HG02943 (cell line): ENCODE results near the gene SIK2.

Experiments used
- ATAC-seq: cut with Tn5 transposase; IDR thresholded peaks from one replicate; pipeline ENCODE4 v1.9.1; 2021; ENCODE audit warnings: mild to moderate bottlenecking, low read depth, moderate library complexity; ENCODE audit not compliant: unreplicated experiment

Gene SIK2

DNA sequence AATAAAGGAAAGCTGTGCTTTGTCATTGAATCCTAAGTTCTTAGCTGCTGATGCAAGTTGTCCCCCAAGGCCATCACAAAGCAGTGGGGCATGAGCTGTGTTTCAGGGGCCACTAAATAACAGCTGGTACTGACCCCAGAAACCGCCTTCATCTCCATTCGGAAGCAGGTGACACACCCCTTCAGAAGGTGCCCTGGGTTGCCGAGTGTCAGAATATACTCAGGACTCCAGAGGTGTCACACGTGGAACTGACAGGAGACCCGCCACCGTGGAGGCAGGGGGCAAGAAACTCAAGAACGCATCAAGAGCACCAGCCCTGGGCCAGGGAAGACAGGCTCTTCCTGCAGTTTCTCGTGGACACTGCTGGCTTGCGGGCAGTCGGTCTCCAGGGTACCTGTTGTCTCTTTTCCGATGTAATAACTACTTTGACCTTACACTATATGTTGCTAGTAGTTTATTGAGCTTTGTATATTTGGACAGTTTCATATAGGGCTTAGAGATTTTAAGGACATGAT lies 122.4 kb downstream of the SIK2 start:
- ATAC-seq = no peak

DNA sequence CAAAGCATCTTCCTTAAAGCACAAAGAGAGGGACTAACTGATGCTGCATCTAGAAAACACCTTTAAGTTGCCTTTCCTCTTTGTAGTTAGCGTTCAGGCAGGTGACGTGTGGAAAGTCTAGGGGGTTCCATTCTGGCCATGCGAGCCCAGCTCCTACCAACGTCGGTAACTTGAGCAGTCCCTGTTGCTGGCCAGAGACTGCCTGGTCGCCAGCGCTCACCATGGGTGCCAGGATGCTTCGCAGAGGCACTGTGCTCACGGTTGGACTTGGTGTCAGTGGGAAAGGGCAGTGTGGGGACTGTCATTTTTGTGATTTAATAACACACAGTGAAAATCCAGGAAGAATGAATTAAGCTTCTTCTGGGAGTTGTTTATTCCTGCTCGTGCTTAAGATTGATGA lies 123.4 kb downstream of the SIK2 start:
- no peak for ATAC-seq

DNA sequence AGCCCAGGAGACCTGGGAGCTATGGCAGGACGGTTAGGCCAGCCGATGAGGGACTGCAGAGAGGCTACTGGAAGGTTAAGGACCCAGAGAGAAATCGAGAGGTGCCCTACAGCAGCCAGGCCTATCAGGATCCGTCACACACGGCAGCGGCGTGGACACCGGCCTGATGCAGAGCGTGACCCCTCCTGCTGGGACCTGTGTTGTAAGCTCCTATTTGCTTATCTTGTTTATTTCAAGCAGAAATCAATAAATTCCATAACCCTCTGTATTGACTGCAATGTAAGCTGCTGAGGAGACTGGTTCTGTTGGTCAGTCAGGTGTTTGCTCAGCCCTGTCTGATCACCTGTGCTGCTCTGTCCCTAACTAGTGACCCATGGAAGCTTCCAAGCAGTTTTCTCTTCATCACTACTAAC lies 124.1 kb downstream of the SIK2 start:
- no peak for ATAC-seq

DNA sequence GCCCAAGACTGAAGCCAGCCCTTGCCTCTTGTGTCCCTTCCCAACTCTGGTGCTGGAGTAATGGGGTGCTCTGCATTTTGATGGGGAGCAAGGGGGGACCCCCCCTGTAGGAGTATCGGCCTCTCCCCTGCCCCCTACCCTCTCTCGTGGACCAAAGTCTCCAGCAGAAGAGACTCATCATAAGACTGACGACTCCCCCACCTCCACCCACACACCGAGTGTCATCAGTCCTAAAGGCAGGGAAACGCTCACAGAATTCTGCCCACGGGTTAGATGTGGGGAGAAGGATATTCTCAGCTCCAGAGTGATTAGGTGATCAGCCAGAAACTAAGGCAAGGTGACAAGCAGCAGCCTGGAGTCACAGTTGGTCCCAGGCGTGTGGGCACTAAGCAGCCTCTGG lies 125.2 kb downstream of the SIK2 start:
- no peak for ATAC-seq

DNA sequence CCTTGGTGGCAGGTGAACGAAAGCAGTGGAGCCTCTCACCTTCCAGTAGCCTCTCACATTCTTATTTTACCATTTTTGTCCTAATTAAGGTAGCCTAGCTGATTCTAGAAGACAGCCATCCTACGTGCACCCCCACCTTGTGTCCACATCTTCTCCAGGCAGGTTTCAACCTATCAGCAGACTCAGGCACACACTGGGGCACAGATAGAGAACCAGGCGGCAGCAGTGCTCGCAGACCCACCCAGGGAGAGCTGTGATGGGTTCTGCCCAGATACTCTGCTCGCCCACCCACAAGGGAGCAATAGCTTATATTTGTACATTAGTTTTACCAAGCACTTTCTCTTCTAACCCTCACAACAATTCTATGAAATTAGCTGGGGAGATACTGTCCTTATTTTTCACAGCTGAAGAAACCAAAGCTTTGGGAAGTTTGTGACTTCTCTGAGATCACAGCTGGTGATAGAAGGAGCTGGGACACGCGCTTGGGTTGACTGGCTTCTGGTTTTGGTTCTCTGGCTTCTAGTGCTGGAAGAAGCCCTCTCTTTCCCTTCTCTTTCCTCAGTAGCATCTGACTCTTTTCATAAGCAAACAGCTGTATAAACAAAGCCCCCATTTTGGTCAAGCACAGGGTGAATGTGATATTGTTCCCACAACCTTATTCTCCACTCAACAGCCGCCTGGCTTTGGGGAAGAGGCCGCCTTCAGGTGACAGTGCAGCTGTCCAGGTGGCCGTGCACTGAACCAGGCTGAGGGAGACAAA lies 127.0 kb downstream of the SIK2 start:
- ATAC-seq = no peak

DNA sequence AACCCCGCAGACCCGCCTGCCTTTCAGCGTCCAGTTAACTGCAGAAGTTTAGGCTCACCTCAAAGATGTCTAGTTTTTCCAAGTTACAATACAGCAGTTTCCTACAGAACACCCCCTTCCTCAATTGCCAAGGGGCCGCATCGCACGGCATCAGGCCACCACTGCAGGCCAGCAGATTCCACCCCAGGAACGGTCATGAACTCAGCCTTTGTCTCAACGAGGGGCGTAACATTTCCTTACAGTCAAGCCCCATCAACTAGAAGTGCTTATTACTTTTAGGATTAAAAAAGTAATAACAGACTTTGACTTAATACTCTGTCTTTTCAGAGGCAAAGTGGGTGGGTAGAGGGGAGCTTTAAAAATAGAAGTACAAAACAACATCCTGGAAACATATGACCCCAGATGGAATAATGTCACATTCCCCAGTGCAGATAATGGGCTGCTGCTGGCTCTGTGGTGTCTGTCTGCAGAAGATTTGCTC lies 127.6 kb downstream of the SIK2 start:
- no peak for ATAC-seq

DNA sequence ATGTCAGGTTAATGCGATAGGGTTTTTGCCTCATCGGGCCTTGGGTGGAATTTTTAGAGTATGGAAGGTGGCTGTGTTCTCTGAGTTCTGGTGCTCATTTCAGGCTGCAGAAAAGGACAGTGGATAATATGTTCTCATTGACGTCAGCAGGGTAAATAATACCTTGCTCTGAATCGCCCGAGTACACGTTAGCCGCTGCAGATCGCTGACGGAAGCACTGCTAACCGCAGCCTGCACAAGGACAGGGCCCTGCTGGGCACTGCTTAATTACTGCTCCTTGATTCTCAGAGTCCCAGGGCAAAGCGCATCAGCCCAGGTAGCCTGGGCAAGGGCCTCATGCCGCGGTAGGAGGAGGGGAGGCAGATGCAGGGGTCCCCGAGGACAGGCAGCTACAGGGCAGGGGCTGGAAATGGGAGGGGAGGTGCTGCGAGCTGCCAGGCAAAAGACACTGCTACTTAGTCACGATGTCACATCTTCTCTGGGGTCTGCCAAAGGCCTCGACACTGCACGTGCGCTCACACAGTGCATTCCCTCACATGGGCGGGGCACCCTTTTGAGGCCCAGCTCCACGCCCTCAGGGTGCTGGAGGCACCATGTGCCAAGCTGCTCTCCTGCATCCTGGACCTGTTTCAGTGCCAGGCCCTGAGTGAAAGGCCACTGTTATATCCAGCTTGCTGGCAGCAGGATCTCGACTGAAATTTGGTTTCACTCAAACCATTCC lies 128.8 kb downstream of the SIK2 start:
- ATAC-seq = no peak

DNA sequence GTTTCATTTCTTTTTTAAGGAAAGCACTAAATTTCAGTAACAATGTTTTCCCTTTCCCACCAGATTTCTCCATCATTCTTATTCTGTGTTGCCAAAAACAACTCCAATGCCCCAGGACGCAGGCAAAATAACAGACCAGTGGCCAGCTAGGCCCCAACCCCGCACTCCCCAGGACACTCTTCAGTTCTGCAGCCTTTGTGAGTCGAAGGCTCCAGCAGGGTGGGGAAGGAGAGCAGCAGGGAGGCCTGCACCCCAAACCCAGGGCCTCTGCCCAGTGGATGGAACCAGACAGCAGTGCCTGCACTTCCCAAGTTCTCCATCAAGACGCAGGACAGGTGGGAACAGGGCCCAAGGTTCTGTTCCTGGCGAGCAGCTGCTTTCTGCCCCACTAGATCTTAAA lies 129.6 kb downstream of the SIK2 start:
- ATAC-seq = no peak

DNA sequence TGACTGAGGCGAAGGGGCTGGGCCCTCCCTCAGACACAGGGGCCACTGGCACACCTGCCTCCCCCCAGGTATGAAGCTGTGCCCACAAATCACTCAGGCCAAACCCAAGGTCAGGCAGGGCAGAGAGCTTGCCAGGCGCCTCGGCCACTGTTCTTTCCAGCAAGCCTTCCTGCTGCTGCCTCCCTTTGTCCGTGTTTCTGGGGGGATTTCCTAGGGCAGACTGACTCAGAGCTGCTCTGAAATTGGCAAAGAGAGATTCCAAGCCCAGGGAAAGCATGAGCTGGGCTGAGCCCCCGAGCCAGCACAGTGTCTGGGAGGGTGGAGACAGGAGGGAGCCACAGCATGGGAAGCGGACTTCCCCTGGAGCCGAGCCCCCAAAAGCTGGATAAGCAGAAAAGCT lies 130.8 kb downstream of the SIK2 start:
- no peak for ATAC-seq

DNA sequence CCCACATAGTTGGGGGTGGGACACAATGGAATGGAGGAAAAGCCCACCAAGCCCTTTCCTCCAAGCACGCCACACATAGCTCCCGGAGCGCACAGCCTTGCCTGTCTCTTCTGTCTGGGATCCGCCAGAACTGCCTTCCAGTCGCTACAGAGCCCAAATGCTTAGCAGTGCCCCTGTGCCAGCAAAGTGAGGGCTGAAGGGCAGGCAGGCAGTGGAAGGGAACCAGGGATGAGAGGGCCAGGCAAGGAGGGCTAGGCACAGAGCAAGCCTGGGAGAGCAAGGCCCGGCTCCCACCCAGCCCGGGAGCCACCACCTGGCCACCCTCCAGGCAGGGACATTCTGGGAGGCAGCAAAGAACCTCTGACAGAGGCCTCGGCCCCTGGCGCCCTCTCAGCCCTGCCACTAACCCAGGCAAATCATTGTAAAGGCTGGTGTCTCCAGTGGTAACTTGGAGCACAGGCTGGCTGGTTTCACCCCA lies 131.4 kb downstream of the SIK2 start:
- ATAC-seq = no peak

DNA sequence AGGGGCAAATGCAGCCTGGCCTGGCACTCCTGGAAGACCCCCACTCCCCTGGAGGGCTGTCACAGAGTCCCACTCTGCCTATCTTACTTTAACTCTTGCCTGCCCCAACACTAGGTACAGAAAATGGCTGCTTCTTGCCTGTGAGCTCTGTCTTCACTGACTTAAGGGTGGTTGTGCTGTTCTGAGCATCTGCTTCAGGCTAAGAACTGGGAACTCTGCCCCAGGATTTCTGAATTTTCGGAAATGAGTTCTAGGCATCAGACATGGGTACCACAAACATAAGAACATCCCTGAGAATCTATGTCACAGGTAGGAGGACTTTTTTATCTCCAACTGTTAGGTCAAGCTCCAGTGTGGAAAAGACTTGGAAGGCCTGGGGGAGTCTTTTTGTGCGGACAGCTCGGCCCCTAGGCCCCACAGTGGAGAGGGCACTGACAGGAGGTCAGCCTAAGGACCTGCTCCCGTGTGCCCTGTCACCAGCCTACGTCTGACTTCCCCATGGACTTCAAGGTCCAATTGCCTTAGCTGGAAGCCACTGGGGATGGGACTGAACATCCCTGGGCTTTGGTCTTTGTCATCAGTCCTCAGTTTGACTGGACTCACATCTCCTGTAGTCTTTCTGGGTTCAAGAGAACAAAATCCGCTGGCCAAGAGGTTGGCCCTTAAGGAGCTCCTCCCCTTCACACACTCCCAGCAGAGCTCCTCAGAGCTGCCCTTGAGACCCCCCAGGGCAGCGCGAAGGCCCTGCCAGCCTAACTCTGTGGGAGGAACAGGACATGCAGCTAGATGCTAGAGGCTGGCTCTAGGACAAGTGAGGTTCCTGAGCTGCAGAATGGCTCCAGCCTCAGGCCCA lies 132.1 kb downstream of the SIK2 start:
- ATAC-seq = no peak

DNA sequence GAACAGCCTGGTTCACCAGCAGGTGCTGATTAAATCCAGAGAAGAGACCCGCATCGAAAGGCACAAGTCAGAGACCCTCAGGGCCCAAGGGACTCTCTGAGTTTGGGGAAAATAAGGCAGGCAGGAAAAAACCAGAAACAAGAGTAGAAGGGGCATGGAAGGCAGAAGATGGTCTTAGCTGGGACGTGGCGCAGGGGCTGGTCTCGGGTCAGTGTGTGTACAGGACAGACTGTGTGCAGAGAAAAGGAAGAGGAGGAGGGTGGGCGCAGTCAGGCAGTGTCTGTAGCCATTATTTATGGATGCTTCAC lies 132.7 kb downstream of the SIK2 start:
- ATAC-seq = no peak

DNA sequence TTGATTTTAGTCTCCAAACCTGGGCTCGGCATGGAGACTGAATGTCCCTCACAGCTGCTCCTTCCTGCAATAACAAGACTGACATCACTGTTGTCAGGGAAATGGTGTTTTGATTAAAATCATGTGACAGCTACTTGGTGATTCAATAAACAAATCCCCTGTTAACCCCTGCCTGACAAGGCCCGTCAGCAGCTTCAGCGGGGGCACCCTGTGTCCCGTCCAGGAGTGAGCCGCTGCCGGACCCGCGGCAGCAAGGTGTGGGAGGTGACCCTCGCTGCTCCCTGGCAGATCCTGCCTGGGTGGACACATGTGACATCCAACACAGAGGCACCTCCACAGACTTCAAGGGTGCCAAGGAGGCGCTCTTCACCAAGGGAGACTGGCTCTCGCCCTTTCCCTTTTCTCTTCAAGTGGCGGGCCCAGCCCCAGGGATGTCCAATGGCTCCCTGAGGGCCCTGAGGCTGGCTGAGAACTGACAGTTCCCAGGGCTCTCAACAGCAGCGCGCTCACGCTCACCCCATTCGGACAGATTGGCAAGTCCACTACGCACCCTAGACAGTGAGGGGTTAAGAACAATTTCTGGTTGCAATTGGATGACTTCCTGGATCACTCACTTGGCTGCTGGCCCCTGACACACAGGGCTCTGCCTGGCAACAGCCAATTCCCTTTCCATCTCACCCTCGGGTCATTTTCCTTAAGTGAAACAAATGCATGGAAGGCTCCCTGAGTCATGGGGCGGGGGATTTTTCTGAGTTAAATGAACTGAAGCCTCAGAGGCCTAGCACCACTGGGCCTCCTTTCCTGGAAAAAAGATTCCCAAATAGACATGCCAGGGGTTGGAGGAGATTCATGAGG lies 133.2 kb downstream of the SIK2 start:
- ATAC-seq = no peak

DNA sequence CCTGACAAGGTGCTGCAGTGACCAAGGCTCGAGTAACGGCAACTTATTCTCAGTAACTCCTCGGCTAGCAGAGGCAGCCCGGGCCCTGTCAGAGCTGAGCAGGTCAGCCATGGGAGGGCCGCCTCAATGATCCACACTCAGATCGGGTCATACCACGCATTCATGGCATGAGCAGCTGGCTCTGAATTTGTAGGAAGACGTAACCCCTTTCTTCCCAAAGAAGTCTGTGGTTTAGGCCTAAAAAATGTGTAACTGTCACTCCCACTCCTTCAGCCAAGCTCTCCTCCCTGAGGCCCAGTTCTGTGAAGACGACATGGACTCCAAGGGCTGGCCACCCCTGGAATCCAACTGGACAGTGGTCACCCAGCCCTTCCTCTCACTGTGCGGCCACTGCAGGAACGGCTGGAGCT lies 133.9 kb downstream of the SIK2 start:
- ATAC-seq = no peak

DNA sequence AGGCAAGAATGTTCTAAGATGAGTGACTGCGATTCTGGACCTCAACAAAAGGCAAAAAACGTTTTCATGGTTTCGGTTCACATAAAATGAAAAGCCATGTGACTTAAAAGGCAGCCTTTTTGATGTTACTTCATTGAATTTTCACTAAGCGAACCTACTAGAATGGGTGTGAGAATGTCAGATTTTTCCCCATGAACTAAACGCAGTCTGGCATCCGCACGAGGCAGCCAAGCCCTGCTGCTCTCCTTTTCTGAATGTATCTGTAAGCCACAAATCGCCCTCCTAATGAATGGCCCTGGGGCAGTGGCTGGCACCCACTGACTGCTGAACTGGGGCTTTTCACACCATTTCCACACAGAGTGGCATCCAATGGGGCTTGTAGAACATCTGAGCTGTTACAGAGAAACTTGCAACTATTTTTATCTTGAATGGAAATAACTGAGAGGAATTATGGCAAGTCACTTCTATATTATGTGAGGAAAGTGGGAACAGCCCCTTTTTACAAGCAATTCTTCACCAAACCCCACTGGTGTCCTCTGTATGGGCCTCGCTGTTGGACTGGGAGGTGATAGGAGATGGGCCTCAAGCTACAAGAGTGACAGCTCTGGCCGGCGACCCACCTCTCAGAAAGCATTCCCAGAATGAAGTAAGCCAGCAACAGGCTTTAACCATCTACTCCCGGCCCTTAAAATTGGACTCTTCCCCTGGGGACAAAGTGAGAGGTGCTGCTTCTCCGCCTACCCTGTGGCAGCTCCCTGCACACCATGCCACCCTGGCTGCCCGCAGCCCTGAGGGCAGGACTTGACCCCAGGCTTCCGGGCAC lies 134.6 kb downstream of the SIK2 start:
- no peak for ATAC-seq

DNA sequence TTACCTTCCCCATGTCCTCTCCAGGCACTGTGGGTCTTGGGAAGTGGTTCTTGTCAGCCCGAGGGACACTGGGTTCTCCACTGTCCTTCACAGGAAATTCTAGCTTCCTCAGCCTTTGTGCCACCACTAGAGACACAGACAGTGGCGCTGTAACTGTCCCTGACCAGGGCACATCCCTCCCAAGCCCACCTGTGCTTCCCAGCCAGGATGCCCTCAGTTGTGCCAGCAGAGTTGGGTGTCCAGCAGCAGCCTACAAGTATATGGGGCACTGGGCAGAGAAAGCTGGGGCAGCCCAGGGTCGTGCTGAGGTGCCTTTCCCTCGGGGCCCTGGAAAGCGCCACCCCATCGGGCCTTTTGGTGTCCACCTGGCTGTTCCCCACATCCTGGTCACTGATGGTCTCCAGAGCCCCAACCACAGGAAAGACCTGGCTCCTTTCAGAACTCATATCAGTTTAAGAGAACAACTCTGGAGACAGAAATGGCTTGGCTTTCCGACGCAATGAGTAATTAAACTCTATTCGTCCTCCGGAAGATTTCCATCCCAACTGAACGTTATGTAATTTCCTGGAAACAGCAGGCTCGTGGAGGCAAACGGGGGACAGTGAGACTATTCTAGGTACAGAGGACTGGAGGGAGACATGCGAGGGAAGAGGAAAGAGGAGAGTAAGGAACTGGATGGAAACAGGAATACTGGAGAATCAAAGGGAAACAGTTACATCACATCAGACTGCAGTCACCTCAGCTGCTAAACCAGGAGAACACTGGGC lies 135.4 kb downstream of the SIK2 start:
- ATAC-seq = no peak

DNA sequence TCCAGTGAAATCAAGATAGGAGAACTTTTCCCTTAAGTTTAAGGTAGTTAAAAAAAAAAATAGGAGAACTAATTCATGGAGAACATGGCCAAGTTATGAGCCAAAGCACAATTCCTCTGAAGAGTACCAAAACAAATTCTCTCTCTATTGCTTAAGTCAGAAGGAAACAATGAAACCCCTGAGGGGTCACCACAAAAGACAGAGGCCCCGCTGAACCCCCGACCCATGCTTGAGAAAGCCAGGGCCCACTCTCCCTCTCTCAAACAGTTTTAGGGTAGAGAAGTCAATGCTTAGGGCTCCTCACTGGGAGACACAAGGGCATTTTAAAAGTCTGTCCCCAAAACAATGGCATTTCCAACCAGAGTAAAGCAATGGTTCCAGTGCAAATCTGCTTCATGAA lies 137.1 kb downstream of the SIK2 start:
- ATAC-seq = no peak

DNA sequence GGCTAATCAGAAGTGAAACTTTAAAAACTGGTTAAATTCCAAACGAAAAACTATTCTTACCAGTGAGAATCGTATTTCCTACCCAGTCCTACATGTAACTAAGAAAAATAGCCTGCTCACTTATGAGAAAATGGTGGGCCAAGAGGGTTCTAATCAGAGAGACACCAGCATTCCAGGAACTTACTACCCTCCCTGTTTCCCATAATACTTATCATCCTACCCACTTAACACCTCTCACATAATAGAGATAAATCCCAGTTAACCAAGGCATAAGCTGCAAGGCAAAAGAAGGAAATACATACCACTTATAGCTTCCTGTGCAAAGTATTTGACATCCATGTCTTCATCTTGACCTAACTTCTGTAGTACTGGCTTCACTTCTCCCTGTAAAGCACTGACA lies 139.5 kb downstream of the SIK2 start:
- no peak for ATAC-seq
